Cardiac fibroblast (primary cell): Measurements from ENCODE around the gene DOK1.
A peak's percentile ranks its signal among the peaks of the same experiment; 100 is the strongest.

Experiments used
- DNase-seq, 2 donors: peaks; one replicate each; pipeline versions ENCODE4 v3.0.0 to v3.0.0-alpha.2; 2010; ENCODE audit warnings: low read depth in 2 of 2
- H3K4me3 ChIP-seq, 2 donors: replicated peaks in 1 of 2; 1 replicate in 1 of 2; 2 replicates in 1 of 2; pipeline ENCODE4 v1.5.1; 2011; ENCODE audit warnings: low read depth in 2 of 2, low read length in 2 of 2, mild to moderate bottlenecking in 2 of 2, moderate library complexity in 1 of 2
- TF ChIP-seq, protein P1 (sequence below): IDR thresholded peaks from one replicate; pipeline ENCODE4 v1.5.1; 2011; ENCODE audit warnings: low read depth, mild to moderate bottlenecking, low read length, inconsistent platforms

The DOK1 gene

DNA sequence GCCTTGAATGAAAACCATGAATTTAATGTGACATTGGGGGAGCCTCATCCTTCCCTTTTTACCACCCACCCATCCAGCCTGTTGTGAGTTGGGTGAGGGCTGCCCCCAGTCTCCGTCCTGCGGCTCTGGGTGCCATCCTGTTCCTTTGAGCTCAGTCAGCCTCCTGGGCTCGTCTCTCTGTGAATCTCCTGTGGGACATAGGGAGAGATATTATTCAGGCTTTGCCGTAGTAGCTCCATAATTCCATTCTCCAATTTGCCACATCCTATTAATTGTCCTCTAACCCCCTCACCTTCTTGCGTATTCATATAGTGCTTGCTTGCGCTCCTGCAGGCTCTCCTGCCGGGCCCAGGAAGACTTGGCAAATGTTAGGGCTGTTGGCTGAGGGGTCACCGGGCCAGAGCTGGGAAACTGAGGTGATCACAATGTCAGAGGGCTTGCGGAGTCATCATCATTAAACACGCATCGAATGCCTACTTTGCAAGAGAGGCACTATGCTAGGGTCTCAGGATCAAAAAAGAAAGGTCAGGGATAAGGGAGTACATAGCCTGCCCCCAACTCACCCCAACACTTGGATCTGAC, 27.8 kb upstream of the DOK1 start:
- H3K4me3 ChIP-seq: no peak overlapping the region
- TF ChIP-seq, protein P1, sequence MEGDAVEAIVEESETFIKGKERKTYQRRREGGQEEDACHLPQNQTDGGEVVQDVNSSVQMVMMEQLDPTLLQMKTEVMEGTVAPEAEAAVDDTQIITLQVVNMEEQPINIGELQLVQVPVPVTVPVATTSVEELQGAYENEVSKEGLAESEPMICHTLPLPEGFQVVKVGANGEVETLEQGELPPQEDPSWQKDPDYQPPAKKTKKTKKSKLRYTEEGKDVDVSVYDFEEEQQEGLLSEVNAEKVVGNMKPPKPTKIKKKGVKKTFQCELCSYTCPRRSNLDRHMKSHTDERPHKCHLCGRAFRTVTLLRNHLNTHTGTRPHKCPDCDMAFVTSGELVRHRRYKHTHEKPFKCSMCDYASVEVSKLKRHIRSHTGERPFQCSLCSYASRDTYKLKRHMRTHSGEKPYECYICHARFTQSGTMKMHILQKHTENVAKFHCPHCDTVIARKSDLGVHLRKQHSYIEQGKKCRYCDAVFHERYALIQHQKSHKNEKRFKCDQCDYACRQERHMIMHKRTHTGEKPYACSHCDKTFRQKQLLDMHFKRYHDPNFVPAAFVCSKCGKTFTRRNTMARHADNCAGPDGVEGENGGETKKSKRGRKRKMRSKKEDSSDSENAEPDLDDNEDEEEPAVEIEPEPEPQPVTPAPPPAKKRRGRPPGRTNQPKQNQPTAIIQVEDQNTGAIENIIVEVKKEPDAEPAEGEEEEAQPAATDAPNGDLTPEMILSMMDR: no peak
- no peak for DNase-seq

DNA sequence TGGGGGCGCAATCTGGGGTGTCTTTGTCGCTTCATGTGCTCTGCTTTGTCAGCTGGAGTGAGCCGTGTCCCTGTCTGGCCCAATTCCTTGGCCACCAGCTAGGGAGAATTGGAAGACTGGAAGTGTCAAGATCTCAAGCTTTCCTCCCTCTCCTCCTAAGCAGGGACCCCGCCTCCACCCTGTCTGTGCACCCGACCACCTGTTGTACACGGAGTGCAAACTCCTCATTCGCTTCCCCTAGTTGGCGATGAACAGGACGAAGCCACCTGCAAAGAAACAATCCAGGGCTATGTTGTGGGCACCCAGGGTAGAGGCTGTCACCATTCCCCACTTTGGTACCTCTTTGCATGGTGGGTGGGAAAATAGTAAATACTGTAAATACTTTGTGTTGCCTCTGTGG, 26.8 kb upstream of the DOK1 start:
- no peak for DNase-seq
- TF ChIP-seq, protein P1: no peak
- no peak overlapping the region for H3K4me3 ChIP-seq

- peak overlapping the region; percentile 98 to 99 for H3K4me3 ChIP-seq
- TF ChIP-seq, protein P1: no peak
- DNase-seq: no peak
These were observed 25.7 kb upstream of the DOK1 start for GRCh38 chr2:74528600-74529356.

- H3K4me3 ChIP-seq: peak within 1 kb of the TSS; percentile 98 to 99
- TF ChIP-seq, protein P1: no peak
These were observed 24.9 kb upstream of the DOK1 start, which contains the start of the genes AUP1 and HTRA2 for GRCh38 chr2:74529357-74530238. TSS of gene AUP1 (minus strand) at chr2:74529706. CDS start at chr2:74529629, 77 bp downstream. TSS of gene HTRA2 (plus strand) at chr2:74529933. CDS start at chr2:74530007, 74 bp downstream.

DNA sequence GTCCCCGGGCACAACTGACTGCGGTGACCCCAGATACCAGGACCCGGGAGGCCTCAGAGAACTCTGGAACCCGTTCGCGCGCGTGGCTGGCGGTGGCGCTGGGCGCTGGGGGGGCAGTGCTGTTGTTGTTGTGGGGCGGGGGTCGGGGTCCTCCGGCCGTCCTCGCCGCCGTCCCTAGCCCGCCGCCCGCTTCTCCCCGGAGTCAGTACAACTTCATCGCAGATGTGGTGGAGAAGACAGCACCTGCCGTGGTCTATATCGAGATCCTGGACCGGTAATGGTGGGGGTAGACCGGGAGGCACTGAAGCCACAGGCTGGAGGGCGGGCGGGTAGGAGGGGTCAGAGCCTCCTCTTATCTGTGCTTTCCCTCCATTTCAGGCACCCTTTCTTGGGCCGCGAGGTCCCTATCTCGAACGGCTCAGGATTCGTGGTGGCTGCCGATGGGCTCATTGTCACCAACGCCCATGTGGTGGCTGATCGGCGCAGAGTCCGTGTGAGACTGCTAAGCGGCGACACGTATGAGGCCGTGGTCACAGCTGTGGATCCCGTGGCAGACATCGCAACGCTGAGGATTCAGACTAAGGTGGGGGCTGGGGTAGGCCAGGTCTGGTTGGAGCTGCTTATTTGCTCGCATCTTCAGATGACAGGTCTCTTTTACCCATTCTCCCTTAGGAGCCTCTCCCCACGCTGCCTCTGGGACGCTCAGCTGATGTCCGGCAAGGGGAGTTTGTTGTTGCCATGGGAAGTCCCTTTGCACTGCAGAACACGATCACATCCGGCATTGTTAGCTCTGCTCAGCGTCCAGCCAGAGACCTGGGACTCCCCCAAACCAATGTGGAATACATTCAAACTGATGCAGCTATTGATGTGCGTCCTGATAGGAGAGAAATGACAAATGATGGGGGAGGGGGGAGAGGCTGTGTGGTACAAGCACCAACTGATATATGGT, 24.0 kb upstream of the DOK1 start:
- peak; percentile 45 to 70 for DNase-seq
- TF ChIP-seq, protein P1: no peak
- peak overlapping the region; percentile 98 to 99 for H3K4me3 ChIP-seq

More at GRCh38 chr2:74529357-74530238, 24.9 kb upstream of the DOK1 start, which contains the start of the genes AUP1 and HTRA2:
- DNase-seq: peak; percentile 99
